Smooth muscle cell (in vitro differentiated cells): ENCODE results near the gene HLA-G. TPM values are rescaled to one million over a fixed set of nuclear protein-coding genes. Genes with fewer than 3 reads are reported as not detected.

Source experiments
- DNase-seq: peaks from one replicate; lab custom pipeline; 2025; ENCODE audit not compliant: unreplicated experiment; lab: John Stamatoyannopoulos, UW
- H2AFZ ChIP-seq: fragments of 200-600 bp; sonication (generic); 2 replicates; pipeline ENCODE4 v1.6.0; 2016; ENCODE audit warnings: antibody characterized with exemption, low read depth, mild to moderate bottlenecking
- H3F3A ChIP-seq: fragments of 200-600 bp; sonication (generic); 2 replicates; pipeline ENCODE4 v1.6.0; 2017; ENCODE audit warnings: antibody characterized with exemption, low read depth
- H3K27ac ChIP-seq: fragments of 200-600 bp; sonication (generic); 2 replicates; pipeline ENCODE4 v1.5.1; 2016; ENCODE audit warnings: low read depth, mild to moderate bottlenecking
- H3K27me3 ChIP-seq: fragments of 200-600 bp; sonication (generic); 2 replicates; pipeline ENCODE4 v1.6.1; 2016; ENCODE audit warnings: low read depth, mild to moderate bottlenecking
- H3K36me3 ChIP-seq: fragments of 200-600 bp; sonication (generic); 2 replicates; pipeline ENCODE4 v1.5.1; 2016; ENCODE audit warnings: low read depth
- H3K4me1 ChIP-seq: fragments of 200-600 bp; sonication (generic); 2 replicates; pipeline ENCODE4 v1.5.1; 2016; ENCODE audit warnings: low read depth
- H3K4me2 ChIP-seq: fragments of 200-600 bp; sonication (generic); 2 replicates; pipeline ENCODE4 v1.6.0; 2016; ENCODE audit warnings: mild to moderate bottlenecking
- H3K4me3 ChIP-seq: fragments of 200-600 bp; sonication (generic); 2 replicates; pipeline ENCODE4 v1.5.1; 2016; ENCODE audit warnings: mild to moderate bottlenecking
- H3K79me2 ChIP-seq: fragments of 200-600 bp; sonication (generic); 2 replicates; pipeline ENCODE4 v1.6.0; 2016; ENCODE audit warnings: low read depth, mild to moderate bottlenecking
- H3K9ac ChIP-seq: fragments of 200-600 bp; sonication (generic); 2 replicates; pipeline ENCODE4 v1.6.0; 2016; ENCODE audit warnings: low read depth
- H3K9me3 ChIP-seq: fragments of 200-600 bp; sonication (generic); replicated peaks from 2 replicates; pipeline ENCODE4 v1.5.1; 2016; ENCODE audit warnings: low read depth
- H4K20me1 ChIP-seq: fragments of 200-600 bp; sonication (generic); 2 replicates; pipeline ENCODE4 v1.6.0; 2016; ENCODE audit warnings: low read depth
- WGBS: methylation state at CpG from one replicate; pipeline ENCODE4 v1.1.7; 2016; ENCODE audit warnings: low lambda C conversion rate; 5-methylcytosine and 5-hydroxymethylcytosine counted together
- polyA plus RNA-seq: library from polyadenylated mRNA; unstranded; fragments of >200 nt; fragmentation: Nextera tagmentation; extraction: Ambion mirVana; gene quantifications from 2 replicates; pipeline ENCODE4 v1.2.1, GENCODE V29; 2016
- total RNA-seq: library from RNA; depleted of rRNA; stranded (reverse); fragments of >200 nt; gene quantifications from 2 replicates; pipeline ENCODE4 v1.2.3, GENCODE V29; 2014
- TF ChIP-seq, protein P1 (sequence below): fragments of 200-600 bp; sonication (generic); IDR thresholded peaks from 2 replicates; pipeline ENCODE4 v1.5.1; 2017; ENCODE audit warnings: borderline replicate concordance, mild to moderate bottlenecking, antibody characterized with exemption; ENCODE audit not compliant: insufficient read depth, poor library complexity, severe bottlenecking

HLA-G gene
- total and polyA plus RNA-seq, 2 experiments from 2014 or later: 0.22 to 1.7 TPM

DNA sequence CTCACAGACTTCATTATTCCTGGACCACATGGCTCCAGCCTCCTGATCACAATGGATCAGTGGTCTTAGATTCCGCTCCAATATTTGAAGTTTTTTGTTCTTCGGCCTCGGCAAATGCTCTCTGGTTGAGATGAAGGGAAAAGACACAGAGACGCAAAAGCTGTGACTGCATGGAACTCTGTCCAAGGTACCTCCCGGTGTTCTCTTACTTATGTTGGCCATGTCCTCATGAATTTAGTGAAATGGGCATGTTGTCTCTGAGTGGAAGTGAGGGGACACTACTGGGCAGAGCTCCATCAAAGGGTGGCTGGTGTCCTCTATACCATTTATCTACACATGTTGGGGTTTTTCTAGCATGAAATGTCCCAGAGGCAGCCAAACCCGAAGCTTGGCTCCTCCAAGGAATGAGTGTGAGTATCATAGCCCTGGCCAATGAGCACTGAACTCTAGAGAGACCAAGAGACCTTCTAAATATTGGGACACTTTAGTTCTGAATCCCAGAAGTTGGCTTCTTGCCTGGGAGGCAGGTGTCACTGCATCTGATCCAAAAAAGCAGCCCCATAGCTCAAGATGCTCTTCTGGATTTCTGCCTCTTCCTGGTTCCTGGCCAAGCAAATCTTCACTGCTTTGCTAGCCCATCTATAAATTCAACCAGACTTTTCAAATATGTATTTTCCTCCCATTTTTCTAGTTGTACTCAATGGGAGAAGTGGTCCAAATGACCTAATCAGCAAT, 34.1 kb downstream of the HLA-G start:
- Histone ChIP-seq H3F3A (no peaks in the 10 kb centered on the region), H3K27me3 (peaks cover 16% of the 10 kb centered on the region), H2AFZ (no peak overlapping the region), H3K4me1 (no peaks in the 10 kb centered on the region), H3K27ac (no peak overlapping the region), H3K4me3 (no peak overlapping the region), H3K36me3 (no peaks in the 10 kb centered on the region), H3K79me2 (no peaks in the 10 kb centered on the region), H3K4me2 (no peak overlapping the region), H3K9me3 (no peaks in the 10 kb centered on the region), H4K20me1 (no peaks in the 10 kb centered on the region), H3K9ac (no peak overlapping the region)
- no peak for DNase-seq
- TF ChIP-seq, protein P1, sequence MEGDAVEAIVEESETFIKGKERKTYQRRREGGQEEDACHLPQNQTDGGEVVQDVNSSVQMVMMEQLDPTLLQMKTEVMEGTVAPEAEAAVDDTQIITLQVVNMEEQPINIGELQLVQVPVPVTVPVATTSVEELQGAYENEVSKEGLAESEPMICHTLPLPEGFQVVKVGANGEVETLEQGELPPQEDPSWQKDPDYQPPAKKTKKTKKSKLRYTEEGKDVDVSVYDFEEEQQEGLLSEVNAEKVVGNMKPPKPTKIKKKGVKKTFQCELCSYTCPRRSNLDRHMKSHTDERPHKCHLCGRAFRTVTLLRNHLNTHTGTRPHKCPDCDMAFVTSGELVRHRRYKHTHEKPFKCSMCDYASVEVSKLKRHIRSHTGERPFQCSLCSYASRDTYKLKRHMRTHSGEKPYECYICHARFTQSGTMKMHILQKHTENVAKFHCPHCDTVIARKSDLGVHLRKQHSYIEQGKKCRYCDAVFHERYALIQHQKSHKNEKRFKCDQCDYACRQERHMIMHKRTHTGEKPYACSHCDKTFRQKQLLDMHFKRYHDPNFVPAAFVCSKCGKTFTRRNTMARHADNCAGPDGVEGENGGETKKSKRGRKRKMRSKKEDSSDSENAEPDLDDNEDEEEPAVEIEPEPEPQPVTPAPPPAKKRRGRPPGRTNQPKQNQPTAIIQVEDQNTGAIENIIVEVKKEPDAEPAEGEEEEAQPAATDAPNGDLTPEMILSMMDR: no peak
- WGBS: 86% methylated on average over 6 of the region's 6 CpGs

DNA sequence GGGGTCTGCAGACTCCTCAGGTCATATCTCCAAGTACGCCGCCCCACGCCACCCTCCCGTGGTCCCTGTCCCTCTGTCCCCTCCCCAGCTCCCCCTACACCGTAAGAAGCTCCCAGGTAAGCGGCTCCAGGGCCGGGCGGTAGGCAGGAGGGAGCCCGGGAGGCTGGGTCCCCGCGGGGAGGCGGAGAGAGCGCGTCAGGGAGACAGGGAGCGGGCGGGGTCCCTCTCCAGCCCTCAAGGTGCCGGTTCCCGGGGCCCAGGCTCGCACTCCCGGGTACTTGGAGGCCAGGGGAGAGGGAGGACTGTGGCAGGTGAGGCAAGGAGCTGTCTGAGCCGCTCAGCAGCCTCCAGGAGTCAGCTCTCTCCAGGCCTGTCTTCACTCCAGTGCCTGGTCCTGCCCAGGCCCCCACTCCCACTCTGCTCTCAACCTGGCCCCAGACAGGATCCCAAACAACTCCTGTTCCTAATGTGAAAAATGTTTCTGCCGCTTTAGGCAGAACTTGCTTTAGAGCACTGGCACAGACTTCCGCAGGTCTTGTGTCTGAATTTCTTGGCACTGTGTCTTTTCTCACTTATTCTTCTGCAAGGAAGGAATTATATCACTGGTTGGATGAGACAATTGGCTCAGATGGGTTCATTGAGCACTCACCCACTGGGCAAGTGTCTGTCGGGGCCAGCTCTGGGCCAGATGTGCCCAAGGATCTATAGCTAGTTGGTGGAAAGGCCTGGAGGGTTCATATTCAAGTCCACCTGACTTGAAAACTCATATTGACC, 36.6 kb downstream of the HLA-G start:
- TF ChIP-seq, protein P1: no peak
- H3K27ac ChIP-seq: no peak overlapping the region
- H3K4me2 ChIP-seq: no peak overlapping the region
- H3K9me3 ChIP-seq: no peaks in the 10 kb centered on the region
- H3K36me3 ChIP-seq: no peaks in the 10 kb centered on the region
- no peak overlapping the region for H2AFZ ChIP-seq
- H3K4me3 ChIP-seq: no peak overlapping the region
- H3K4me1 ChIP-seq: no peaks in the 10 kb centered on the region
- peaks cover 13% of the 10 kb centered on the region for H3K27me3 ChIP-seq
- no peaks in the 10 kb centered on the region for H4K20me1 ChIP-seq
- no peak overlapping the region for H3K9ac ChIP-seq
- H3K79me2 ChIP-seq: no peaks in the 10 kb centered on the region
- WGBS: 66% methylated on average over 24 of the region's 24 CpGs
- no peaks in the 10 kb centered on the region for H3F3A ChIP-seq
- no peak for DNase-seq

DNA sequence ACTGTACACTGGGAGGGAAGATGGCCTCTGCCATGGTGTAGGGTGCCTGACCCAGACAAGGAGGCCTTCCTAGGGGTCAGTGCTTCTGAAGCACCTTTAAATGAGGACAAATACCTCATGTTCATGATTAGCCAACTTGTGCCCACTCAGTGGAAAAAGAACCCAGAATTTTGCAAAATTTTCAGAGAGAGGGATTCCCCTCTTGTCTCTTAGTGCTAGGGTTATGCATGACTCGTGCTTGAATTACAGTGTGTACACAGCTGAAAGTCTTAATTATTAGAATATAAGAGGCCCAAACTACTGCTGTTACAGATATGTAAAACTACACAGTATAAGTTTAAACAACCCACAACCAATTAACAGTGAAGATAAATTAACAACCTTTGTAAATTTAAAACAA, 38.0 kb downstream of the HLA-G start:
- H3K9ac ChIP-seq: no peak overlapping the region
- H2AFZ ChIP-seq: no peak overlapping the region
- DNase-seq: no peak
- H3F3A ChIP-seq: no peaks in the 10 kb centered on the region
- TF ChIP-seq, protein P1: no peak
- no peaks in the 10 kb centered on the region for H3K9me3 ChIP-seq
- no peaks in the 10 kb centered on the region for H3K4me1 ChIP-seq
- H3K27ac ChIP-seq: no peak overlapping the region
- H3K79me2 ChIP-seq: no peaks in the 10 kb centered on the region
- peaks cover 9% of the 10 kb centered on the region for H3K27me3 ChIP-seq
- H3K4me3 ChIP-seq: no peak overlapping the region
- H3K36me3 ChIP-seq: no peaks in the 10 kb centered on the region
- 59% methylated on average over 1 of the region's 1 CpG for WGBS
- H3K4me2 ChIP-seq: no peak overlapping the region
- H4K20me1 ChIP-seq: no peaks in the 10 kb centered on the region
